ENCODE data around the gene MSI2.

- TF ChIP-seq EZH2 (IDR thresholded peaks at IDR 0.05; ENCODE audit: insufficient read depth, poor library complexity, severe bottlenecking) = no peak
- no peak for TF ChIP-seq EZH2phosphoT487 (IDR thresholded peaks at IDR 0.05; ENCODE audit: insufficient read depth, low read depth)
These were observed 331.8 kb downstream of the MSI2 start for GRCh38 chr17:57588086-57588485.

All from GM23248 (cell line).